T1000 (cell line): ENCODE results near the gene KIAA0753.
"Not testable (repeated sequence)": the region's sequence is repeated elsewhere in the genome, so short reads cannot be mapped to it uniquely, and the experiment has no call there.

Source experiments
- DNase-seq: peaks from one replicate; lab custom pipeline; 2025; ENCODE audit warnings: mixed read lengths; lab: John Stamatoyannopoulos, UW

KIAA0753 gene

DNA sequence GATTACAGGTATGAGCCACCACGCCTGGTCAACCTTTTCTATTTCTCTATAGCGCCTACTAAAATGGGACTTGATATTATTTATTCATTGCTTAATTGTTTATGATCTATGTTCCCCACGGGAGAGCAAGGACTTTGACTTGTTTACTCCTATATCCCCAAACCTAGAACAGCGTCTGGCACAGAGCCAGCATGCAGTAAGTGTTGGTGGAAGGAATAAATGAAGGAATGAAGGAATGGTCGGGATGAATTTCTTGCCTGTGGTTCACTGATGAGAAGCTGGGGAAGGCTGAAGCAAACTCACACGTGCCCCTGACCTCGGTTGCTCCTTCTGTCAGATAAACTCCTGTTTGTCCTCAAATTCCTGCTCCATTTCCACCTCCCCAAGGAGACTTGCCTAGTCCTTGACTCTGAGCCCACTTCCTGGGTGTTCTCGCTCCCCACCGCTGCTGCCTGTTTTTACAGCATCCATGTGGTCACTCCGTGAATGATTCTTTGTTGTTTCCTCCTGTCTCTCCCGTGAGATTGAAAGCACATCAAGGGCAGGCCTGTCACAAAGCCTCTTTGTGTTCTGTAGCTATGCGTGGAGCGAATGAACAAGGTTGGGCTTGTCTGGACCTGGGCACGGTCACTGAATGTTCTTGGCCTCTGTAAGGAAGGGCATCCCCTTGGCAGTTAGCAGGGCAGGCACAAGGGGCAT is 28.4 kb upstream of the KIAA0753 start:
- no peak for DNase-seq

DNA sequence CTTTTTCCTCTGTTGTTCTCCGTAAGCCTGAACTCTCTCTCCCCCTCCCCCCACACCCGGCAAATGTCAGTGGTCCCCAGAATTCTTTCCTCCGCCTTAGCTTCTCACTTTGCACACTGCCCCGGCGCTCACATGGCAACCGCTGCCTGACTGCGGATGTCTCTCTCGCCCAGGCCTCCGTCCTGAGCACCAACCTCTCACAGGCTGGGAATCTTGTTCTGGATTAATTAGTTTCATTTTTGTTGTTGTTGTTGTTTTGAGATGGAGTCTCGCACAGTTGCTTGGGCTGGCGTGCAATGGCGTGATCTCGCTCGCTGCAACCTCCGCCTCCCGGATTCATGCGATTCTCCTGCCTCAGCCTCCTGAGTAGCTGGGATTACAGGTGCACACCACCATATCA is 27.7 kb upstream of the KIAA0753 start:
- DNase-seq = no peak

GRCh38 chr17:6667516-6667915 is 27.0 kb upstream of the KIAA0753 start:
- no peak for DNase-seq

- no peak for DNase-seq
These were observed 26.0 kb upstream of the KIAA0753 start for GRCh38 chr17:6666557-6666956.

- DNase-seq = peak; percentile 62
These were observed 25.6 kb upstream of the KIAA0753 start for GRCh38 chr17:6666077-6666521.

- not testable (repeated sequence) for DNase-seq
These were observed 22.7 kb upstream of the KIAA0753 start for GRCh38 chr17:6663200-6663599.

GRCh38 chr17:6661464-6661848 is 20.9 kb upstream of the KIAA0753 start:
- DNase-seq = no peak

- DNase-seq = no peak
These were observed 20.4 kb upstream of the KIAA0753 start for GRCh38 chr17:6660805-6661463.

GRCh38 chr17:6660101-6660500 is 19.6 kb upstream of the KIAA0753 start:
- no peak for DNase-seq

DNA sequence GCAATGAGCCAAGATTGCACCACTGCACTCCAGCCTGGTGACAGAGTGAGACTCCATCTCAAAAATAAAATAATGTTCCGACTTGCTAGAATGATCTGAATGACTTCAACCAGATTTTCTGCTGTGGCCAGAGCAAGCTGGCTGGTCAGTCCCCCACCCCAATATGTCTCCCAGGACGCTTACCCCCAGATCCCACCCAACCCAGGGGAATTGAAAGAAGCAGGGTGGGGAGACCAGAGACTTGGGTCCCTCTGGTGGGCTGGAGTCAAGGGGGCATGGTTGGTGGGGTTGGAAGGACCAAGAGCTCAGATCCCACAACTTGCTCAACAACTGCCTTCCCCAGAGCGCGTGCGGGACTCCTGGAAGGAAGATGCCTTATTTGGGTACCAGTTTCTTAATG is 17.9 kb upstream of the KIAA0753 start:
- not testable (repeated sequence) for DNase-seq

DNA sequence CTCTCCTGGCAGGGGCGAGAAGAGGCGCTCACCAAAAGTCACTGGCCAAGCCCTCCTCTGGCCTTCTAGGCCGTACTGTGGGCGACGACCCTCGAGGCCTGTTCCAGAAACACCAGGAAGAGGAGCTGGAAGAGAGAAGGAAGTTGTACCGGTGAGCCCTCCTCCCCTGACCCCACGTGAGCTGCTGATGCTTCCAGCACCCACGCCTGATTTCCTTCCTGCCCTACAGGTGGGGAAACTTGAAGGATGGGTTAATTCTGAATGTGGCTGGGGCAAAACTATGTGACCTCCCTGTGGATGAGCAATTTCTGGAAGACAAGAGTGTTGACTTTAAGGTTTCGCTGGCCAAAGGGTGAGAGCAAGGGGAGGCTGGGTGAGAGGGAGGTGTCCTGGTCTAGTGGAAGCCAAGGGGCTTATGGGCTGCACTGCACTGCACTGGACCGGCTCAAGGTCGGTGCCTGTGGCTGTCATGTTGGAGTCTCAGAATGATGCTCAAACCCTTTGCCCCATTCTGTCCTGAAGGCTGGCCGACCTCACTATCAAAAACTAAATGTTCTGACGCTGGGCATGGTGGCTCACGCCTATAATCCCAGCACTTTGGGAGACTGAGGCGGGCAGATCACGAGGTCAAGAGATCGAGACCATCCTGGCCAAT is 17.2 kb upstream of the KIAA0753 start:
- DNase-seq = no peak

DNA sequence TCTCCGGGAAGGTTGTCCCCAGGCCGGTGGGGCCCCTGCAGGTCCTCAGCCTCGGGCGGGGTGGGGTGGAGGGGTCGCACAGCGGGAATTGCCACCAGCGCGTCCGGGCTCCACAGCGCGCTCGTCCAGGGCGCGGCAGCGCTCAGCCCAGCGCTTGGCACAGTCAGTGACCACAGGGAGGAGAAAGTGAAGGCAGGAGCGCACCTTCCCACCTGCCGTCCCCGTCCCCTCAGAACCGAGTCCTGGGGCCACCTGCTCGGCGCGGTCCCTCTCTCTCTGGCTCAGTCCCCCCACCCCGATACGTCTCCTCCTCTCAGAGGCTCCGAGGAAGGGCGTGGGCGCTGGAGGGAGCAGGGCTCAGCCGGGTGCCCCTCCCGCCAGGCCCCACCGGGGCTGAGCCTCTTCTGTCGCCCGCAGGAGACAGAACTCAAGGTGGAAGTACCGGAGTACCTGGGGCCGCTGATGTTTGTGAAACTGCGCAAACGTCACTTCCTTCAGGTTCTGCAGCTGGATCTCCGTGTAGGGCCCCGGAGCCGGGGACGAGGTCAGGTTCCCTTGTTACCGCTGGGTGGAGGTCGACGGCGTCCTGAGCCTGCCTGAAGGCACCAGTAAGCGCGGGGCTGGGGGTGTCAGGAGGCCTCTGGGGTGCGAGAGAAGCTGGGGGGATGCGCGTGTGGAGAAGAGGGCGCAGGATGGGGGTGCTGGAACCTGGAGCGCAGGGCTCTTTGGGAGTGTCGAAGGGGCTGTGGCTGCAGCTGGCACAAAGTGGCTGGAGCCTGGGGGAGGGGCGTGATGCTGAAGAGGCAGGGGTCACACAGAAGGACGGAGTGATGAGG is 16.5 kb upstream of the KIAA0753 start:
- not testable (repeated sequence) for DNase-seq

GRCh38 chr17:6655732-6656361 is 15.3 kb upstream of the KIAA0753 start:
- not testable (repeated sequence) for DNase-seq

DNA sequence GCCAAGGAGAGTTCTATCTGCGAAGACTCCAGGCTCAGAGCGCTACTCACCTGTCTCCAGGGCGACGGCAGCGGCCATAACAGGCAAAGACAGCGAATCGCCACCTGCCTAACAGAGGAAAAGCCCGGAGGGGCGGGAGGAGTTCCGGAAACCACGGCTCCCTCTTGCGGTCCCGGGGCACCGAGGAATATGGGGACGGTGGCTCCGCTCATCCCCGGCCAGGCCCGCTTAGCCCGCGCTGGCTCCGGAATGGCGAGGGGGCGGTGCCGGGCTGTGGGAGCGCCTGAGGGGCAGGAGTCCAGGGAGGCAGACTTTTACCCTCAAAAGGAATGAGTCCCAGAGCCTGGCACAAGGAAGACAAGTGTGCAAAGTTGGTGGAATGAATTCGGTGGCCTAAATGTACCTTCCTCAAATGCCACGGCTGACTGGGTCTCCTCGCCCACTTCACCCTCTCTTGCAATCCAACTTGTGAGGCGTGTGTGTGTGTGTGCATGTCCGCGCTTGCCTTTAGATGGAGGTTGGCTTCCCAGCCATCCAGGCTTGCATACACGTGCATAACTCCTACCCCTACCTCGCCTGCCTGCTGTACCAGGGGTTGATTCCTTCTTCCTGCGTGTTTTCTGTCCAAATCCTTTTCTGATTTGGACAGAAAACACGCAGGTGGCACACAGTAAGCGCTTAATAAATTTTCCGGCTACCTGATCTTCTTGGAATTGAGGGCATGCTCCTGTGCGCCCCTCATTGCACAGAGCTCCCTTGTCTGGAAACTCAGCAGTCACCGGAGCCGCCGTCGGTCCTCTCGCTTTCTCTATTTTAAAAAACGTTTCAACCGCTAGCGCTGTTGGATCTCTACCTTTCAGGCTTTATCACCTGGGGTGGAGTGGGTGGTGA is 14.6 kb upstream of the KIAA0753 start:
- no peak for DNase-seq

GRCh38 chr17:6651919-6652452 is 11.5 kb upstream of the KIAA0753 start:
- no peak for DNase-seq

GRCh38 chr17:6651354-6651918 is 10.9 kb upstream of the KIAA0753 start, which contains the start of the genes C17orf100 and MED31:
TSS of gene C17orf100 (plus strand) at chr17:6651762. CDS start at chr17:6651914, 152 bp downstream.
TSS of gene MED31 (minus strand) at chr17:6651605. CDS start at chr17:6651528, 77 bp downstream.
- DNase-seq = peak; percentile 96

DNA sequence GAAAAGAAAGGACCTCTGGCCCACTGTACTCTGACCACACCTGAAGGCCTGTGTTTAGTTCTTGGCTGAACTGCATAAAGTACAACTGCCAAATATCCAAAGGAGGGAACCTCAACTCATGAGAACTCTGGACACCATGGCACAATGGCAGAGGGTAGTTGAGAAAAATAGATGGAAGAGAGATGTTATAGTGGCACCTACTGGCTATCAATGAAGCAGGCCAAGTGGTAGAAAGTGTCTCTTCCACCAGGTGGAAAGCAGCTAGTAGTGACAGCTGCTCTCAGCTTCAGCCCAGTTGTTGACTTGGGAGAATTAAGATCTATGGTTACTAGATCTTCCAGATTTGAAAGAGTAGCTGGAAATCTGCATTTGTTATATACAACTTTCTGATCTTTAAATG is 7.7 kb upstream of the KIAA0753 start:
- DNase-seq = no peak

- DNase-seq = no peak
These were observed 3.1 kb upstream of the KIAA0753 start for GRCh38 chr17:6643451-6644125.

DNA sequence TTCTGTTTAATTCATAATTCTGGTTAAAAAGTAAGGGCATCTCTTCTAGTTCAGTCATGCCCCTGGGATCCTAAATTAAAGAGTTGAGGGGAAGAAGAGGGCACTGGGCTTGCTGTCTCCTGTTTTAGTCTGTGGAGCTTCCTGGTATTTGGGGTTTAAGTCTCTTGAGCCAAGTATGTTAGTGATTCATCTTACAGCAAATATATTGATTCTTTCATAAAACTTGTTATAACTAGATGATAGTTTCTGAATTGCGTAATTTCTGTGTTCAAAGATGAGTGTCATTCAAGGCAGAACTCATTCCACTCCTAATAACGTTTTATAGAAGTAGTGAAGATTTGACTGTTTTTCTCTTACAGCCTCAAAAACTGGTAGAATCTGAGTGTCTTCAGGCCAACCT is 2.1 kb upstream of the KIAA0753 start:
- DNase-seq = no peak
